ENCODE measurements around the gene NUDT15.
"Not testable (repeated sequence)": the region's sequence is repeated elsewhere in the genome, so short reads cannot be mapped to it uniquely, and the experiment has no call there.

Gene NUDT15

GRCh38 chr13:47999973-48000372, 37.6 kb upstream of the NUDT15 start:
- peak overlapping the region; percentile 87 for H3K27ac ChIP-seq (ENCODE audit: poor library complexity, severe bottlenecking)
- ATAC-seq (ENCODE audit: low read depth), result no peak
- no peak for DNase-seq (ENCODE audit: low spot score)

GRCh38 chr13:48000559-48001113, 36.9 kb upstream of the NUDT15 start:
- Histone ChIP-seq H3K27ac (ENCODE audit: poor library complexity, severe bottlenecking) (peak overlapping the region; percentile 87), H3K4me1 (ENCODE audit: insufficient read depth, poor library complexity, severe bottlenecking) (peaks cover 28% of the 10 kb centered on the region), H3K36me3 (ENCODE audit: low read depth) (peaks cover 34% of the 10 kb centered on the region), H3K9me3 (ENCODE audit: severe bottlenecking) (no peaks in the 10 kb centered on the region), H3K4me3 (ENCODE audit: severe bottlenecking) (peak overlapping the region; percentile 90), H3K27me3 (ENCODE audit: insufficient read depth, poor library complexity, severe bottlenecking) (no peaks in the 10 kb centered on the region)
- ATAC-seq (ENCODE audit: low read depth), result peak; percentile 52
- DNase-seq (ENCODE audit: low spot score), result no peak
- TF ChIP-seq CTCF (IDR thresholded peaks at IDR 0.05; ENCODE audit: poor library complexity, severe bottlenecking), result no peak

More at GRCh38 chr13:47999973-48000372, 37.6 kb upstream of the NUDT15 start:
- Histone ChIP-seq H3K27me3 (ENCODE audit: insufficient read depth, poor library complexity, severe bottlenecking) (no peaks in the 10 kb centered on the region), H3K36me3 (ENCODE audit: low read depth) (peaks cover 40% of the 10 kb centered on the region), H3K4me1 (ENCODE audit: insufficient read depth, poor library complexity, severe bottlenecking) (peaks cover 21% of the 10 kb centered on the region), H3K9me3 (ENCODE audit: severe bottlenecking) (no peaks in the 10 kb centered on the region), H3K4me3 (ENCODE audit: severe bottlenecking) (peak overlapping the region; percentile 90)
- TF ChIP-seq CTCF (IDR thresholded peaks at IDR 0.05; ENCODE audit: poor library complexity, severe bottlenecking), result no peak

- H3K9me3 ChIP-seq (ENCODE audit: severe bottlenecking), result no peaks in the 10 kb centered on the region
- ATAC-seq (ENCODE audit: low read depth), result peak; percentile 96
- no peak for TF ChIP-seq CTCF (IDR thresholded peaks at IDR 0.05; ENCODE audit: poor library complexity, severe bottlenecking)
- H3K36me3 ChIP-seq (ENCODE audit: low read depth), result peaks cover 27% of the 10 kb centered on the region
- DNase-seq (ENCODE audit: low spot score), result peak; percentile 83
- peak within 1 kb of the TSS; percentile 90 for H3K4me3 ChIP-seq (ENCODE audit: severe bottlenecking)
- H3K27ac ChIP-seq (ENCODE audit: poor library complexity, severe bottlenecking), result peak within 1 kb of the TSS; percentile 87
- H3K4me1 ChIP-seq (ENCODE audit: insufficient read depth, poor library complexity, severe bottlenecking), result peaks cover 35% of the 10 kb centered on the region
- no peaks in the 10 kb centered on the region for H3K27me3 ChIP-seq (ENCODE audit: insufficient read depth, poor library complexity, severe bottlenecking)
Observed at GRCh38 chr13:48001114-48001881, 36.2 kb upstream of the NUDT15 start, which contains the start of gene SUCLA2. Gene SUCLA2, minus strand, starts transcription at chr13:48001273. Its CDS starts 4 bp downstream, at chr13:48001269.

- H3K4me3 ChIP-seq (ENCODE audit: severe bottlenecking); H3K9me3 ChIP-seq (ENCODE audit: severe bottlenecking); H3K27me3 ChIP-seq (ENCODE audit: insufficient read depth, poor library complexity, severe bottlenecking); DNase-seq (ENCODE audit: low spot score): not testable (repeated sequence)
- Histone ChIP-seq H3K36me3 (ENCODE audit: low read depth) (peaks cover 22% of the 10 kb centered on the region), H3K4me1 (ENCODE audit: insufficient read depth, poor library complexity, severe bottlenecking) (peaks cover 42% of the 10 kb centered on the region), H3K27ac (ENCODE audit: poor library complexity, severe bottlenecking) (peak overlapping the region; percentile 87)
- peak; percentile 3; the same call in 1 of the 3 replicates for ATAC-seq (ENCODE audit: low read depth)
Observed at GRCh38 chr13:48001999-48002398, 35.5 kb upstream of the NUDT15 start.

GRCh38 chr13:48004201-48004600, 33.3 kb upstream of the NUDT15 start:
- Histone ChIP-seq H3K36me3 (ENCODE audit: low read depth) (peaks cover 4% of the 10 kb centered on the region; the same call in 1 of the 2 replicates), H3K9me3 (ENCODE audit: severe bottlenecking) (no peaks in the 10 kb centered on the region), H3K27me3 (ENCODE audit: insufficient read depth, poor library complexity, severe bottlenecking) (no peaks in the 10 kb centered on the region), H3K27ac (ENCODE audit: poor library complexity, severe bottlenecking) (peak overlapping the region; percentile 87), H3K4me3 (ENCODE audit: severe bottlenecking) (no peak overlapping the region), H3K4me1 (ENCODE audit: insufficient read depth, poor library complexity, severe bottlenecking) (peaks cover 53% of the 10 kb centered on the region)
- DNase-seq (ENCODE audit: low spot score), result no peak
- TF ChIP-seq CTCF (IDR thresholded peaks at IDR 0.05; ENCODE audit: poor library complexity, severe bottlenecking), result no peak
- no peak for ATAC-seq (ENCODE audit: low read depth)

Data from RWPE2 (cell line).